ENCODE data around the gene ESPL1.

Gene ESPL1

GRCh38 chr12:53226815-53227214 lies 41.3 kb upstream of the ESPL1 start:
- DNase-seq (ENCODE audit: low spot score) = no peak
- TF ChIP-seq CTCF (IDR thresholded peaks at IDR 0.05; ENCODE audit: extremely low read depth, missing control alignments) = no peak

GRCh38 chr12:53227341-53227740 lies 40.8 kb upstream of the ESPL1 start:
- no peak for TF ChIP-seq CTCF (IDR thresholded peaks at IDR 0.05; ENCODE audit: extremely low read depth, missing control alignments)
- no peak for DNase-seq (ENCODE audit: low spot score)

GRCh38 chr12:53227836-53228235 lies 40.3 kb upstream of the ESPL1 start:
- TF ChIP-seq CTCF (IDR thresholded peaks at IDR 0.05; ENCODE audit: extremely low read depth, missing control alignments) = no peak
- no peak for DNase-seq (ENCODE audit: low spot score)

- no peak for DNase-seq (ENCODE audit: low spot score)
- TF ChIP-seq CTCF (IDR thresholded peaks at IDR 0.05; ENCODE audit: extremely low read depth, missing control alignments) = no peak
Observed at GRCh38 chr12:53229454-53229853, 38.6 kb upstream of the ESPL1 start.

GRCh38 chr12:53230108-53230845 lies 37.8 kb upstream of the ESPL1 start:
- no peak for DNase-seq (ENCODE audit: low spot score)
- no peak for TF ChIP-seq CTCF (IDR thresholded peaks at IDR 0.05; ENCODE audit: extremely low read depth, missing control alignments)

- DNase-seq (ENCODE audit: low spot score) = no peak
- TF ChIP-seq CTCF (IDR thresholded peaks at IDR 0.05; ENCODE audit: extremely low read depth, missing control alignments) = no peak
Observed at GRCh38 chr12:53231671-53231920, 36.5 kb upstream of the ESPL1 start.

GRCh38 chr12:53231921-53232645 lies 36.0 kb upstream of the ESPL1 start, which contains the start of gene RARG:
Gene RARG, minus strand, starts transcription at chr12:53232209. Its CDS starts 4,664 bp downstream, at chr12:53227545.
- DNase-seq (ENCODE audit: low spot score) = peak; percentile 58

More at GRCh38 chr12:53231921-53232645, 36.0 kb upstream of the ESPL1 start, which contains the start of gene RARG:
- TF ChIP-seq CTCF (IDR thresholded peaks at IDR 0.05; ENCODE audit: extremely low read depth, missing control alignments) = no peak
